Vagina (tissue), 2 donors: ENCODE results near the gene CTCFL.

Experiments used
- POLR2AphosphoS5 ChIP-seq, 2 donors: sonication (generic); formaldehyde crosslinking; IDR thresholded peaks; one replicate each; pipeline ENCODE4 v1.9.0; 2017; ENCODE audit warnings: antibody characterized with exemption in 2 of 2, mild to moderate bottlenecking in 2 of 2, low read depth in 1 of 2; ENCODE audit not compliant: insufficient read depth in 1 of 2
- TF ChIP-seq, protein P1 (sequence below), 3 experiments: fragments of 450-650 bp in 2 of 3; fragments of 200-600 bp in 1 of 3; sonication (generic) in 1 of 3; IDR thresholded peaks; one replicate each; pipeline ENCODE4 v1.5.1; 2017 to 2019; ENCODE audit warnings: antibody characterized with exemption in 3 of 3, mild to moderate bottlenecking in 2 of 3, moderate library complexity in 2 of 3

GRCh38 chr20:57451431-57451794 lies 73.5 kb downstream of the CTCFL start:
- no peak for TF ChIP-seq POLR2AphosphoS5 (IDR thresholded peaks at IDR 0.05; ENCODE audit: insufficient read depth in 1 of 2, low read depth in 1 of 2)
- TF ChIP-seq, protein P1, sequence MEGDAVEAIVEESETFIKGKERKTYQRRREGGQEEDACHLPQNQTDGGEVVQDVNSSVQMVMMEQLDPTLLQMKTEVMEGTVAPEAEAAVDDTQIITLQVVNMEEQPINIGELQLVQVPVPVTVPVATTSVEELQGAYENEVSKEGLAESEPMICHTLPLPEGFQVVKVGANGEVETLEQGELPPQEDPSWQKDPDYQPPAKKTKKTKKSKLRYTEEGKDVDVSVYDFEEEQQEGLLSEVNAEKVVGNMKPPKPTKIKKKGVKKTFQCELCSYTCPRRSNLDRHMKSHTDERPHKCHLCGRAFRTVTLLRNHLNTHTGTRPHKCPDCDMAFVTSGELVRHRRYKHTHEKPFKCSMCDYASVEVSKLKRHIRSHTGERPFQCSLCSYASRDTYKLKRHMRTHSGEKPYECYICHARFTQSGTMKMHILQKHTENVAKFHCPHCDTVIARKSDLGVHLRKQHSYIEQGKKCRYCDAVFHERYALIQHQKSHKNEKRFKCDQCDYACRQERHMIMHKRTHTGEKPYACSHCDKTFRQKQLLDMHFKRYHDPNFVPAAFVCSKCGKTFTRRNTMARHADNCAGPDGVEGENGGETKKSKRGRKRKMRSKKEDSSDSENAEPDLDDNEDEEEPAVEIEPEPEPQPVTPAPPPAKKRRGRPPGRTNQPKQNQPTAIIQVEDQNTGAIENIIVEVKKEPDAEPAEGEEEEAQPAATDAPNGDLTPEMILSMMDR (IDR thresholded peaks at IDR 0.05), result no peak
